ENCODE measurements around the gene EXOC1. TPM values are rescaled to one million over a fixed set of nuclear protein-coding genes. Genes with fewer than 3 reads are reported as not detected.

Gene EXOC1
- total and polyA plus RNA-seq, 10 of the 15 experiments (the other 5 are each of a cell fraction or from before 2014, with no cell fraction given) = 11.8 to 36.6 (median 21.1) TPM

GRCh38 chr4:55931833-55932232 is 78.4 kb downstream of the EXOC1 start:
- H3K9me3 ChIP-seq (replicated peaks; ENCODE audit: control insufficient read depth, insufficient read depth, low read length) = no peaks in the 10 kb centered on the region
- ATAC-seq = no peak
- no peak overlapping the region for H2AFZ ChIP-seq (ENCODE audit: control insufficient read depth, low read depth, low read length)
- no peak overlapping the region for H3K4me3 ChIP-seq
- CTCF ChIA-PET = interaction anchor here (0.6 to 1.0 kb wide), 2 partner anchors 9 to 390 kb away, joined by 3 read pairs; no protein-coding TSS in a partner anchor
- BruUV-seq (replicated peaks) = no TSS peak
- H3K4me2 ChIP-seq (ENCODE audit: control insufficient read depth, insufficient read depth) = no peak overlapping the region
- no peak overlapping the region for H3K27ac ChIP-seq (ENCODE audit: control insufficient read depth, insufficient read depth)
- POLR2A ChIA-PET = no interaction called here
- in situ Hi-C loops (cut with MboI) = no loop called here
- intact Hi-C loops (cut with micrococcal nuclease; ENCODE audit: unreplicated experiment) = no loop called here
- DNase-seq (ENCODE audit: low read depth, low spot score) = no peak
- FAIRE-seq = no peak
- no peaks in the 10 kb centered on the region for H3K4me1 ChIP-seq (ENCODE audit: control insufficient read depth, insufficient read depth, low read length)
- H3K36me3 ChIP-seq (ENCODE audit: control insufficient read depth in 2 of 2, insufficient read depth in 2 of 2, low read length in 1 of 2) = no peaks in the 10 kb centered on the region
- H3K9ac ChIP-seq (ENCODE audit: control insufficient read depth, insufficient read depth, low read length) = no peak overlapping the region
- H4K20me1 ChIP-seq (ENCODE audit: control insufficient read depth, insufficient read depth) = no peaks in the 10 kb centered on the region
- SMC1A ChIA-PET (ENCODE audit: uncharacterized antibody, unreplicated experiment) = interaction anchor here (1.0 to 1.1 kb wide), 3 partner anchors 9 to 65 kb away, joined by 3 to 4 read pairs (median 4); no protein-coding TSS in a partner anchor
- H3K79me2 ChIP-seq (ENCODE audit: control insufficient read depth, insufficient read depth, low read length) = no peaks in the 10 kb centered on the region
- no peaks in the 10 kb centered on the region for H3K27me3 ChIP-seq (replicated peaks in 1 of 2; ENCODE audit: control insufficient read depth in 2 of 2, insufficient read depth in 2 of 2, low read length in 1 of 2)
- TF ChIP-seq ZNF217 (IDR thresholded peaks at IDR 0.05) = no peak
- TF ChIP-seq BMI1 (IDR thresholded peaks at IDR 0.05; ENCODE audit: borderline replicate concordance) = no peak
- TF ChIP-seq, protein P1, sequence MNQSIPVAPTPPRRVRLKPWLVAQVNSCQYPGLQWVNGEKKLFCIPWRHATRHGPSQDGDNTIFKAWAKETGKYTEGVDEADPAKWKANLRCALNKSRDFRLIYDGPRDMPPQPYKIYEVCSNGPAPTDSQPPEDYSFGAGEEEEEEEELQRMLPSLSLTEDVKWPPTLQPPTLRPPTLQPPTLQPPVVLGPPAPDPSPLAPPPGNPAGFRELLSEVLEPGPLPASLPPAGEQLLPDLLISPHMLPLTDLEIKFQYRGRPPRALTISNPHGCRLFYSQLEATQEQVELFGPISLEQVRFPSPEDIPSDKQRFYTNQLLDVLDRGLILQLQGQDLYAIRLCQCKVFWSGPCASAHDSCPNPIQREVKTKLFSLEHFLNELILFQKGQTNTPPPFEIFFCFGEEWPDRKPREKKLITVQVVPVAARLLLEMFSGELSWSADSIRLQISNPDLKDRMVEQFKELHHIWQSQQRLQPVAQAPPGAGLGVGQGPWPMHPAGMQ (IDR thresholded peaks at IDR 0.05; ENCODE audit: borderline replicate concordance) = no peak
- no peak for TF ChIP-seq ATF3 (IDR thresholded peaks at IDR 0.05; ENCODE audit: borderline replicate concordance, extremely low read depth, low read depth, low read length)
- TF ChIP-seq USF2 (IDR thresholded peaks at IDR 0.05; ENCODE audit: borderline replicate concordance, low read depth, low read length) = no peak
- no peak for TF ChIP-seq HCFC1 (IDR thresholded peaks at IDR 0.05; ENCODE audit: low read length)
- TF ChIP-seq, protein P2, sequence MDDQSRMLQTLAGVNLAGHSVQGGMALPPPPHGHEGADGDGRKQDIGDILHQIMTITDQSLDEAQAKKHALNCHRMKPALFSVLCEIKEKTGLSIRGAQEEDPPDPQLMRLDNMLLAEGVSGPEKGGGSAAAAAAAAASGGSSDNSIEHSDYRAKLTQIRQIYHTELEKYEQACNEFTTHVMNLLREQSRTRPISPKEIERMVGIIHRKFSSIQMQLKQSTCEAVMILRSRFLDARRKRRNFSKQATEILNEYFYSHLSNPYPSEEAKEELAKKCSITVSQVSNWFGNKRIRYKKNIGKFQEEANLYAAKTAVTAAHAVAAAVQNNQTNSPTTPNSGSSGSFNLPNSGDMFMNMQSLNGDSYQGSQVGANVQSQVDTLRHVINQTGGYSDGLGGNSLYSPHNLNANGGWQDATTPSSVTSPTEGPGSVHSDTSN (IDR thresholded peaks at IDR 0.05; ENCODE audit: insufficient replicate concordance, low read depth, low read length) = no peak
- no peak for TF ChIP-seq JUNB (IDR thresholded peaks at IDR 0.05)
- TF ChIP-seq, protein P3, sequence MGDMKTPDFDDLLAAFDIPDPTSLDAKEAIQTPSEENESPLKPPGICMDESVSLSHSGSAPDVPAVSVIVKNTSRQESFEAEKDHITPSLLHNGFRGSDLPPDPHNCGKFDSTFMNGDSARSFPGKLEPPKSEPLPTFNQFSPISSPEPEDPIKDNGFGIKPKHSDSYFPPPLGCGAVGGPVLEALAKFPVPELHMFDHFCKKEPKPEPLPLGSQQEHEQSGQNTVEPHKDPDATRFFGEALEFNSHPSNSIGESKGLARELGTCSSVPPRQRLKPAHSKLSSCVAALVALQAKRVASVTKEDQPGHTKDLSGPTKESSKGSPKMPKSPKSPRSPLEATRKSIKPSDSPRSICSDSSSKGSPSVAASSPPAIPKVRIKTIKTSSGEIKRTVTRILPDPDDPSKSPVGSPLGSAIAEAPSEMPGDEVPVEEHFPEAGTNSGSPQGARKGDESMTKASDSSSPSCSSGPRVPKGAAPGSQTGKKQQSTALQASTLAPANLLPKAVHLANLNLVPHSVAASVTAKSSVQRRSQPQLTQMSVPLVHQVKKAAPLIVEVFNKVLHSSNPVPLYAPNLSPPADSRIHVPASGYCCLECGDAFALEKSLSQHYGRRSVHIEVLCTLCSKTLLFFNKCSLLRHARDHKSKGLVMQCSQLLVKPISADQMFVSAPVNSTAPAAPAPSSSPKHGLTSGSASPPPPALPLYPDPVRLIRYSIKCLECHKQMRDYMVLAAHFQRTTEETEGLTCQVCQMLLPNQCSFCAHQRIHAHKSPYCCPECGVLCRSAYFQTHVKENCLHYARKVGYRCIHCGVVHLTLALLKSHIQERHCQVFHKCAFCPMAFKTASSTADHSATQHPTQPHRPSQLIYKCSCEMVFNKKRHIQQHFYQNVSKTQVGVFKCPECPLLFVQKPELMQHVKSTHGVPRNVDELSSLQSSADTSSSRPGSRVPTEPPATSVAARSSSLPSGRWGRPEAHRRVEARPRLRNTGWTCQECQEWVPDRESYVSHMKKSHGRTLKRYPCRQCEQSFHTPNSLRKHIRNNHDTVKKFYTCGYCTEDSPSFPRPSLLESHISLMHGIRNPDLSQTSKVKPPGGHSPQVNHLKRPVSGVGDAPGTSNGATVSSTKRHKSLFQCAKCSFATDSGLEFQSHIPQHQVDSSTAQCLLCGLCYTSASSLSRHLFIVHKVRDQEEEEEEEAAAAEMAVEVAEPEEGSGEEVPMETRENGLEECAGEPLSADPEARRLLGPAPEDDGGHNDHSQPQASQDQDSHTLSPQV (IDR thresholded peaks at IDR 0.05) = no peak
- 54% methylated on average over 3 of the region's 3 CpGs for WGBS (ENCODE audit: insufficient coverage, insufficient replicate concordance, low lambda C conversion rate, missing lambda C conversion rate)
- RAD21 ChIA-PET (ENCODE audit: unreplicated experiment) = interaction anchor here (2.5 kb wide), 1 partner anchor 16 kb away, joined by 8 read pairs; no protein-coding TSS in a partner anchor

Measured in GM12878 (cell line).